K562 (cell line): ENCODE data around the gene NOSTRIN. TPM values are rescaled to one million over a fixed set of nuclear protein-coding genes. Genes with fewer than 3 reads are reported as not detected.
A peak's percentile ranks its signal among the peaks of the same experiment; 100 is the strongest.

ENCODE experiments used
- CGGBP1 ChIP-seq: fragments of 250-450 bp; sonication (Bioruptor Pico); IDR thresholded peaks from 2 replicates; pipeline ENCODE4 v1.9.0; 2021; ENCODE audit warnings: mild to moderate bottlenecking
- ESRRA ChIP-seq: fragments of 450-650 bp; IDR thresholded peaks from 2 replicates; pipeline ENCODE4 v1.6.1; 2014; ENCODE audit warnings: low read depth, mild to moderate bottlenecking, moderate library complexity, borderline replicate concordance
- FOXP4 ChIP-seq: sonication (generic); formaldehyde crosslinking; IDR thresholded peaks from 2 replicates; pipeline ENCODE4 v1.8.0; 2022; ENCODE audit warnings: mild to moderate bottlenecking, missing genetic modification reagents, borderline replicate concordance
- HDGF ChIP-seq: fragments of 450-650 bp; IDR thresholded peaks from 2 replicates; pipeline ENCODE4 v1.6.1; 2016
- HNRNPLL ChIP-seq: fragments of 200-400 bp; formaldehyde crosslinking; IDR thresholded peaks from 2 replicates; pipeline ENCODE4 v1.6.1; 2017; ENCODE audit warnings: low read length, low read depth, mild to moderate bottlenecking; ENCODE audit not compliant: poor library complexity, severe bottlenecking
- MEF2D ChIP-seq: conservative IDR thresholded peaks from 2 replicates; pipeline ENCODE4 v1.6.1; 2016; ENCODE audit warnings: low read depth, missing genetic modification characterization, missing compliant biosample characterization
- PCBP1 ChIP-seq: fragments of 200-400 bp; formaldehyde crosslinking; IDR thresholded peaks from 2 replicates; pipeline ENCODE4 v1.6.1; 2018; ENCODE audit warnings: mild to moderate bottlenecking, low read depth, low read length; ENCODE audit not compliant: poor library complexity, severe bottlenecking
- RBM25 ChIP-seq: fragments of 200-400 bp; formaldehyde crosslinking; IDR thresholded peaks from 2 replicates; pipeline ENCODE4 v1.6.1; 2018; ENCODE audit warnings: low read length, low read depth, moderate library complexity; ENCODE audit not compliant: severe bottlenecking
- RNF219 ChIP-seq: fragments of 250-450 bp; sonication (Bioruptor Pico); IDR thresholded peaks from 2 replicates; pipeline ENCODE4 v1.5.0; 2022; ENCODE audit warnings: mild to moderate bottlenecking
- SAFB ChIP-seq: fragments of 200-400 bp; formaldehyde crosslinking; IDR thresholded peaks from 2 replicates; pipeline ENCODE4 v1.6.1; 2017; ENCODE audit warnings: low read depth, low read length, borderline replicate concordance
- STAT5A ChIP-seq: IDR thresholded peaks from 2 replicates; pipeline ENCODE4 v1.6.1; 2012; ENCODE audit warnings: low read length, inconsistent platforms, borderline replicate concordance
- TFAP4 ChIP-seq: sonication (generic); formaldehyde crosslinking; IDR thresholded peaks from 2 replicates; pipeline ENCODE4 v1.8.0; 2022; ENCODE audit warnings: missing genetic modification reagents, mild to moderate bottlenecking, moderate library complexity, borderline replicate concordance
- THAP12 ChIP-seq: fragments of 250-450 bp; sonication (Bioruptor Pico); IDR thresholded peaks from 2 replicates; pipeline ENCODE4 v1.9.0; 2021; ENCODE audit warnings: mild to moderate bottlenecking, inconsistent platforms
- ZKSCAN1 ChIP-seq: fragments of 150-350 bp; IDR thresholded peaks from 2 replicates; pipeline ENCODE4 v1.6.1; 2016; ENCODE audit warnings: low read depth, low read length
- ZNF436 ChIP-seq: fragments of 250-450, 450-650 bp; sonication (Bioruptor Pico); formaldehyde crosslinking; IDR thresholded peaks from 2 replicates; pipeline ENCODE4 v1.7.0; 2020; ENCODE audit warnings: mild to moderate bottlenecking
- ZNF512 ChIP-seq: IDR thresholded peaks from 2 replicates; pipeline ENCODE4 v1.6.1; 2016; ENCODE audit warnings: missing genetic modification characterization, missing compliant biosample characterization
- ZNF561 ChIP-seq: fragments of 450-650 bp; formaldehyde crosslinking; conservative IDR thresholded peaks from 2 replicates; pipeline ENCODE4 v1.4.0; 2020; ENCODE audit warnings: mild to moderate bottlenecking, moderate library complexity
- polyA plus RNA-seq, 8 experiments: library from polyadenylated mRNA; depleted of rRNA in 4 of 8; stranded (reverse) in 5 of 8; unstranded in 3 of 8; fragments of >200 nt; fragmentation: Nextera tagmentation in 2 of 8; fragmentation: Illumina TruSeq in 1 of 8; extraction: Ambion mirVana in 2 of 8; extraction: Trizol in 1 of 8; gene quantifications; 2 replicates each; pipeline versions ENCODE4 v1.2.1 to v1.2.3, GENCODE V29; 2011 to 2014; ENCODE audit warnings: inconsistent platforms in 1 of 8, missing spikeins in 1 of 8
- total RNA-seq, 7 experiments: library from RNA; depleted of rRNA in 6 of 7; stranded (reverse); fragments of >200 nt in 6 of 7; fragmentation: Illumina TruSeq in 2 of 7; extraction: Trizol in 2 of 7; gene quantifications; 2 replicates each; pipeline versions ENCODE4 v1.2.1 to v1.2.3, GENCODE V29; 2011 to 2021; ENCODE audit warnings: low replicate concordance in 1 of 7

NOSTRIN gene
- total and polyA plus RNA-seq, 9 of the 15 experiments (the other 6 are each of a cell fraction or from before 2014, with no cell fraction given): 26.7 to 82.9 (median 56.3) TPM

GRCh38 chr2:168890006-168890782 is 87.8 kb downstream of the NOSTRIN start, which contains the start of gene SPC25 (continued):
- TF ChIP-seq FOXP4 (CRISPR knock-in tag): no peak
- peak; percentile 76 for TF ChIP-seq HNRNPLL
- TF ChIP-seq CGGBP1 (CRISPR knock-in tag): no peak
- TF ChIP-seq SAFB: no peak
- no peak for TF ChIP-seq PCBP1
- 0 out of 2 replicates have a peak, but pooled peaks have one; percentile 53 for TF ChIP-seq THAP12 (CRISPR knock-in tag)
- no peak for TF ChIP-seq ZNF512
- no peak for TF ChIP-seq STAT5A
- peak; percentile 44; the same call in 1 of the 2 replicates for TF ChIP-seq MEF2D (tag)
- TF ChIP-seq TFAP4 (CRISPR knock-in tag): peak; percentile 90
- no peak for TF ChIP-seq HDGF
- TF ChIP-seq ESRRA: peak; percentile 37; the same call in 1 of the 2 replicates
- no peak for TF ChIP-seq ZNF561 (CRISPR knock-in tag)
- TF ChIP-seq RNF219: no peak
- TF ChIP-seq ZNF436 (CRISPR knock-in tag): no peak
- peak; percentile 92 for TF ChIP-seq RBM25
- TF ChIP-seq ZKSCAN1: no peak
